Ishikawa (cell line): ENCODE results near the gene SMAD7.

Experiments used
- CEBPB ChIP-seq: IDR thresholded peaks from 2 replicates; pipeline ENCODE4 v1.6.1; 2012
- CREB1 ChIP-seq: IDR thresholded peaks from 2 replicates; pipeline ENCODE4 v1.6.1; 2012; ENCODE audit warnings: low read depth
- EP300 ChIP-seq: IDR thresholded peaks from 2 replicates; pipeline ENCODE4 v1.6.1; 2012; ENCODE audit warnings: borderline replicate concordance
- NFIC ChIP-seq: IDR thresholded peaks from 2 replicates; pipeline ENCODE4 v1.6.1; 2012
- RAD21 ChIP-seq: IDR thresholded peaks from 2 replicates; pipeline ENCODE4 v1.6.1; 2012; ENCODE audit warnings: low read depth
- REST ChIP-seq: IDR thresholded peaks from 2 replicates; pipeline ENCODE4 v1.6.1; 2012; ENCODE audit warnings: low read depth, mild to moderate bottlenecking
- TAF1 ChIP-seq: IDR thresholded peaks from 2 replicates; pipeline ENCODE4 v1.6.1; 2012; ENCODE audit warnings: low read depth, mild to moderate bottlenecking
- YY1 ChIP-seq: IDR thresholded peaks from 2 replicates; pipeline ENCODE4 v1.6.1; 2012; ENCODE audit warnings: low read depth

GRCh38 chr18:48910972-48911545 is 39.7 kb downstream of the SMAD7 start:
- TF ChIP-seq NFIC (no peak), CREB1 (no peak), YY1 (no peak), EP300 (no peak), TAF1 (no peak), REST (no peak), CEBPB (no peak), RAD21 (no peak)
